ENCODE data around the gene CHAD. TPM values are rescaled to one million over a fixed set of nuclear protein-coding genes. Genes with fewer than 3 reads are reported as not detected.
A peak's percentile ranks its signal among the peaks of the same experiment; 100 is the strongest.
"Not testable (repeated sequence)": the region's sequence is repeated elsewhere in the genome, so short reads cannot be mapped to it uniquely, and the experiment has no call there.

CHAD gene
- total and polyA plus RNA-seq, 4 donors, result 0.55 to 13.6 (median 5.0) TPM

GRCh38 chr17:50425682-50426471 is 42.8 kb downstream of the CHAD start, which contains the start of gene ACSF2:
Gene ACSF2, plus strand, starts transcription at chr17:50426218. Its CDS starts 44 bp downstream, at chr17:50426262.
- Histone ChIP-seq H3K4me3 (ENCODE audit: low read depth, low read length) (peak within 1 kb of the TSS; percentile 51), H3K27ac (ENCODE audit: low read depth, low read length) (peak within 1 kb of the TSS; percentile 71), H3K9me3 (ENCODE audit: control insufficient read depth, insufficient read depth, low read length) (no peaks in the 10 kb centered on the region), H3K36me3 (ENCODE audit: control insufficient read depth, insufficient read depth, low read length) (no peaks in the 10 kb centered on the region), H3K4me1 (ENCODE audit: control insufficient read depth, insufficient read depth, low read length) (peaks cover 22% of the 10 kb centered on the region), H3K27me3 (ENCODE audit: control insufficient read depth, insufficient read depth, low read length) (no peaks in the 10 kb centered on the region)
- peak in 1 of 6 donors; percentile 51 for DNase-seq (ENCODE audit: low read depth in 4 of 6, low spot score in 6 of 6)
- 1% methylated on average over 67 of the region's 70 CpGs for WGBS (ENCODE audit: insufficient coverage)

- no peak overlapping the region for H3K27ac ChIP-seq (ENCODE audit: low read depth, low read length)
These were observed 43.5 kb downstream of the CHAD start for GRCh38 chr17:50424996-50425681.

GRCh38 chr17:50424246-50424995 is 44.3 kb downstream of the CHAD start:
- H3K27me3 ChIP-seq (ENCODE audit: control insufficient read depth, insufficient read depth, low read length), result no peaks in the 10 kb centered on the region
- no peaks in the 10 kb centered on the region for H3K9me3 ChIP-seq (ENCODE audit: control insufficient read depth, insufficient read depth, low read length)
- DNase-seq (ENCODE audit: low read depth in 4 of 6, low spot score in 6 of 6), result no peak
- H3K4me1 ChIP-seq (ENCODE audit: control insufficient read depth, insufficient read depth, low read length), result peaks cover 22% of the 10 kb centered on the region
- 91% methylated on average over 6 of the region's 9 CpGs for WGBS (ENCODE audit: insufficient coverage)
- H3K4me3 ChIP-seq (ENCODE audit: low read depth, low read length), result no peak overlapping the region
- H3K36me3 ChIP-seq (ENCODE audit: control insufficient read depth, insufficient read depth, low read length), result no peaks in the 10 kb centered on the region
- H3K27ac ChIP-seq (ENCODE audit: low read depth, low read length), result no peak overlapping the region

More at GRCh38 chr17:50424996-50425681, 43.5 kb downstream of the CHAD start:
- Histone ChIP-seq H3K4me3 (ENCODE audit: low read depth, low read length) (peak overlapping the region; percentile 51), H3K4me1 (ENCODE audit: control insufficient read depth, insufficient read depth, low read length) (peaks cover 22% of the 10 kb centered on the region), H3K27me3 (ENCODE audit: control insufficient read depth, insufficient read depth, low read length) (no peaks in the 10 kb centered on the region), H3K9me3 (ENCODE audit: control insufficient read depth, insufficient read depth, low read length) (no peaks in the 10 kb centered on the region), H3K36me3 (ENCODE audit: control insufficient read depth, insufficient read depth, low read length) (no peaks in the 10 kb centered on the region)
- WGBS (ENCODE audit: insufficient coverage), result 82% methylated on average over 8 of the region's 8 CpGs
- DNase-seq (ENCODE audit: low read depth in 4 of 6, low spot score in 6 of 6), result no peak

- H3K27ac ChIP-seq (ENCODE audit: low read depth, low read length), result no peak overlapping the region
- no peaks in the 10 kb centered on the region for H3K9me3 ChIP-seq (ENCODE audit: control insufficient read depth, insufficient read depth, low read length)
- H3K36me3 ChIP-seq (ENCODE audit: control insufficient read depth, insufficient read depth, low read length), result no peaks in the 10 kb centered on the region
- WGBS (ENCODE audit: insufficient coverage), result 89% methylated on average over 4 of the region's 6 CpGs
- no peak for DNase-seq (ENCODE audit: low read depth in 4 of 6, low spot score in 6 of 6)
- H3K4me1 ChIP-seq (ENCODE audit: control insufficient read depth, insufficient read depth, low read length), result peaks cover 22% of the 10 kb centered on the region
- no peaks in the 10 kb centered on the region for H3K27me3 ChIP-seq (ENCODE audit: control insufficient read depth, insufficient read depth, low read length)
- H3K4me3 ChIP-seq (ENCODE audit: low read depth, low read length), result no peak overlapping the region
These were observed 45.0 kb downstream of the CHAD start for GRCh38 chr17:50423553-50424159.

GRCh38 chr17:50422738-50423137 is 45.9 kb downstream of the CHAD start:
- H3K9me3 ChIP-seq (ENCODE audit: control insufficient read depth, insufficient read depth, low read length), result no peaks in the 10 kb centered on the region
- no peaks in the 10 kb centered on the region for H3K27me3 ChIP-seq (ENCODE audit: control insufficient read depth, insufficient read depth, low read length)
- no peaks in the 10 kb centered on the region for H3K36me3 ChIP-seq (ENCODE audit: control insufficient read depth, insufficient read depth, low read length)
- no CpG with 5 or more reads among the region's 2 CpGs for WGBS (ENCODE audit: insufficient coverage)
- no peak overlapping the region for H3K4me3 ChIP-seq (ENCODE audit: low read depth, low read length)
- H3K27ac ChIP-seq (ENCODE audit: low read depth, low read length), result no peak overlapping the region
- H3K4me1 ChIP-seq (ENCODE audit: control insufficient read depth, insufficient read depth, low read length), result peaks cover 22% of the 10 kb centered on the region
- no peak for DNase-seq (ENCODE audit: low read depth in 4 of 6, low spot score in 6 of 6)

GRCh38 chr17:50421308-50422051 is 47.2 kb downstream of the CHAD start:
- H3K27me3 ChIP-seq (ENCODE audit: control insufficient read depth, insufficient read depth, low read length), result no peaks in the 10 kb centered on the region
- DNase-seq (ENCODE audit: low read depth in 4 of 6, low spot score in 6 of 6), result peak in 1 of 6 donors; percentile 41
- 0% methylated on average over 1 of the region's 3 CpGs for WGBS (ENCODE audit: insufficient coverage)
- H3K9me3 ChIP-seq (ENCODE audit: control insufficient read depth, insufficient read depth, low read length), result no peaks in the 10 kb centered on the region
- peak overlapping the region; percentile 9 for H3K4me3 ChIP-seq (ENCODE audit: low read depth, low read length)
- H3K4me1 ChIP-seq (ENCODE audit: control insufficient read depth, insufficient read depth, low read length), result peaks cover 13% of the 10 kb centered on the region
- H3K36me3 ChIP-seq (ENCODE audit: control insufficient read depth, insufficient read depth, low read length), result no peaks in the 10 kb centered on the region
- H3K27ac ChIP-seq (ENCODE audit: low read depth, low read length), result no peak overlapping the region

GRCh38 chr17:50420419-50421112 is 48.1 kb downstream of the CHAD start:
- 92% methylated on average over 4 of the region's 6 CpGs for WGBS (ENCODE audit: insufficient coverage)
- Histone ChIP-seq H3K9me3 (ENCODE audit: control insufficient read depth, insufficient read depth, low read length) (no peaks in the 10 kb centered on the region), H3K27ac (ENCODE audit: low read depth, low read length) (no peak overlapping the region), H3K4me1 (ENCODE audit: control insufficient read depth, insufficient read depth, low read length) (peaks cover 5% of the 10 kb centered on the region), H3K36me3 (ENCODE audit: control insufficient read depth, insufficient read depth, low read length) (no peaks in the 10 kb centered on the region), H3K4me3 (ENCODE audit: low read depth, low read length) (no peak overlapping the region), H3K27me3 (ENCODE audit: control insufficient read depth, insufficient read depth, low read length) (no peaks in the 10 kb centered on the region)
- DNase-seq (ENCODE audit: low read depth in 4 of 6, low spot score in 6 of 6), result no peak

GRCh38 chr17:50419577-50419976 is 49.1 kb downstream of the CHAD start:
- not testable (repeated sequence) for DNase-seq (ENCODE audit: low read depth in 4 of 6, low spot score in 6 of 6); H3K4me3 ChIP-seq (ENCODE audit: low read depth, low read length); H3K27ac ChIP-seq (ENCODE audit: low read depth, low read length); H3K36me3 ChIP-seq (ENCODE audit: control insufficient read depth, insufficient read depth, low read length); H3K4me1 ChIP-seq (ENCODE audit: control insufficient read depth, insufficient read depth, low read length); H3K9me3 ChIP-seq (ENCODE audit: control insufficient read depth, insufficient read depth, low read length); H3K27me3 ChIP-seq (ENCODE audit: control insufficient read depth, insufficient read depth, low read length)
- 96% methylated on average over 10 of the region's 10 CpGs for WGBS (ENCODE audit: insufficient coverage)
